CD4-positive, alpha-beta T cell (primary cell): ENCODE results near the gene SLC26A9. TPM values are rescaled to one million over a fixed set of nuclear protein-coding genes. Genes with fewer than 3 reads are reported as not detected.

ENCODE experiments used
- ATAC-seq: fragments of 200-7000 bp; cut with Tn5 transposase; one replicate; pipeline ENCODE4 v1.10.0; 2022; ENCODE audit warnings: mild to moderate bottlenecking; ENCODE audit not compliant: poor library complexity
- CTCF ChIA-PET: fragments of 350-600 bp; sonication (Branson Sonifier 250); formaldehyde crosslinking; loops from one replicate; lab custom pipeline; 2021; ENCODE audit warnings: antibody characterized with exemption, inconsistent platforms; lab: Charles Lee
- POLR2A ChIA-PET: fragments of 350-600 bp; sonication (Branson Sonifier 250); formaldehyde crosslinking; loops from one replicate; lab custom pipeline; 2021; ENCODE audit warnings: antibody characterized with exemption, inconsistent platforms; lab: Charles Lee
- DNase-seq, 14 experiments: peaks; one replicate each; pipeline ENCODE4 v3.0.0-alpha.2; 2013 to 2020; ENCODE audit warnings: mixed read lengths in 2 of 14
- H3K27ac ChIP-seq, 2 donors: one replicate each; pipeline versions ENCODE4 v1.5.1 to v1.7.0; 2013; ENCODE audit warnings: low read length in 2 of 2, low read depth in 1 of 2, mild to moderate bottlenecking in 1 of 2
- H3K27me3 ChIP-seq, 2 experiments: 1 replicate in 1 of 2; 2 replicates in 1 of 2; pipeline versions ENCODE4 v1.6.1 to v1.7.0; 2013; ENCODE audit warnings: low read length in 2 of 2, control low read depth in 1 of 2, mild to moderate bottlenecking in 1 of 2, moderate library complexity in 1 of 2; ENCODE audit not compliant: insufficient read depth in 2 of 2, control insufficient read depth in 1 of 2
- H3K36me3 ChIP-seq: one replicate; pipeline ENCODE4 v1.6.1; 2013; ENCODE audit warnings: low read length, control low read depth; ENCODE audit not compliant: insufficient read depth
- H3K4me1 ChIP-seq: one replicate; pipeline ENCODE4 v1.6.1; 2013; ENCODE audit warnings: low read length, control low read depth; ENCODE audit not compliant: insufficient read depth
- H3K4me3 ChIP-seq: one replicate; pipeline ENCODE4 v1.5.1; 2013; ENCODE audit warnings: mild to moderate bottlenecking, low read length, moderate library complexity
- H3K9me3 ChIP-seq, 2 experiments: 1 replicate in 1 of 2; 2 replicates in 1 of 2; pipeline versions ENCODE4 v1.6.1 to v1.7.0; 2013; ENCODE audit warnings: low read length in 2 of 2, mild to moderate bottlenecking in 2 of 2, control low read depth in 1 of 2, moderate library complexity in 1 of 2; ENCODE audit not compliant: control insufficient read depth in 1 of 2, insufficient read depth in 1 of 2
- H3K27ac Mint-ChIP-seq: one replicate; pipeline ENCODE4 v1.8.0; 2020; ENCODE audit warnings: mixed read lengths
- H3K27me3 Mint-ChIP-seq: one replicate; pipeline ENCODE4 v1.8.0; 2021; ENCODE audit warnings: mixed read lengths
- H3K36me3 Mint-ChIP-seq: one replicate; pipeline ENCODE4 v1.8.0; 2021; ENCODE audit warnings: low read depth, mixed read lengths
- H3K4me1 Mint-ChIP-seq: one replicate; pipeline ENCODE4 v1.8.0; 2021; ENCODE audit warnings: low read depth, mixed read lengths
- H3K4me3 Mint-ChIP-seq: one replicate; pipeline ENCODE4 v1.8.0; 2020; ENCODE audit warnings: mild to moderate bottlenecking, mixed read lengths
- H3K9me3 Mint-ChIP-seq: one replicate; pipeline ENCODE4 v1.8.0; 2020; ENCODE audit warnings: mixed read lengths
- intact Hi-C, 2 experiments: fragments of 100-400 bp; cut with DNase I in 1 of 2; cut with micrococcal nuclease in 1 of 2; formaldehyde crosslinking; loops; one replicate each; pipeline versions ENCODE4 v1.15.1 to v1.9.0; 2023 to 2025; cut with DNase I, micrococcal nuclease
- total RNA-seq, 174 experiments: library from RNA in 2 of 174; stranded (reverse) in 2 of 174; gene quantifications; one replicate each; pipeline ENCODE4 v1.2.3 and lab custom pipeline; 2021 to 2026
- TF ChIP-seq, protein P1 (sequence below): fragments of 200-600 bp; IDR thresholded peaks from one replicate; pipeline ENCODE4 v1.8.0; 2022; ENCODE audit warnings: antibody characterized with exemption, mild to moderate bottlenecking

Gene SLC26A9
- total RNA-seq, 2 experiments from 2014 or later = not detected

DNA sequence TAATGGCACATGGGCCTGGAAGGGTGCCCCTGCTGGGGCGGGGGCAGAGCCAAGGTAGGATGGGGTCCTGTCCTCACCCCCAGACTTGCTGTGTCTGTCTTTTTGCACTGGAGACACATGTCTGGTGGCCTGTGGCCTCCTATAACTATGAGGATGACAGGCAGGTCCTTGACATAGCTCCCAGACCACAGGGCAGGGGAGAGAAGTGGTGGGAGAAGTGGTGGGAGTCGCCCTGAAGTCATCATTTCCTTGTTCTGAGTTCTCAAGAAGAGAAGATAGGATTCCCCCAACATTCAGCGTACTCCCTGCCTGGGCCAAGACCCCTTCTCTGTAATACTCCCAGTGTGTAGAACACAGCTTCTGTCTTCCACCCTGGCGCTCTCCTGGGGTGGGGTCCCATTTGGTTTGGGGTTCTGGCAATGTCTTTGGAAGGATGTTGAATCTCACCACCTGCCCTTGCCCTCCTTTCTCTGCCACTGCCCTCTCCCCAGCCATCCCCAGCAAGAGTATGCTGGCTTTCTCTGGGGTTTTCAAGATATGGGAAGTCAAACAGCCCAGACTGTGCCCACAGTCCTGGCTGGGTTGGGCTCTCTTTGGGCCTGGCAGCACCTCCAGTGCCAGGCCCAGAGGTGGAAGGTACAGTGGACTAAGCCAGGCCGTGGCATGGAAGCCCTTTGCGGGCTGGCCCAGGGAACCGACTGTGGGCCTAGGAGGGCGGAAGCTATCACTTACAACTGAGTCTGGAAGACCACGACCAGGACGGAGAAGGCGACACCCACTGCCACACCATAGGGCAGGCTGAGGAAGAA, 19.4 kb downstream of the SLC26A9 start:
- peaks cover 0 to 4% of the 10 kb centered on the region in 2 experiments for H3K27me3 ChIP-seq
- no peak for ATAC-seq
- Mint-ChIP-seq H3K4me1 (no peaks in the 10 kb centered on the region), H3K27me3 (no peaks in the 10 kb centered on the region), H3K27ac (no peak overlapping the region), H3K9me3 (no peaks in the 10 kb centered on the region), H3K36me3 (no peaks in the 10 kb centered on the region), H3K4me3 (no peak overlapping the region)
- POLR2A ChIA-PET = no interaction called here
- no peak overlapping the region for H3K4me3 ChIP-seq
- no peaks in the 10 kb centered on the region for H3K36me3 ChIP-seq
- TF ChIP-seq, protein P1, sequence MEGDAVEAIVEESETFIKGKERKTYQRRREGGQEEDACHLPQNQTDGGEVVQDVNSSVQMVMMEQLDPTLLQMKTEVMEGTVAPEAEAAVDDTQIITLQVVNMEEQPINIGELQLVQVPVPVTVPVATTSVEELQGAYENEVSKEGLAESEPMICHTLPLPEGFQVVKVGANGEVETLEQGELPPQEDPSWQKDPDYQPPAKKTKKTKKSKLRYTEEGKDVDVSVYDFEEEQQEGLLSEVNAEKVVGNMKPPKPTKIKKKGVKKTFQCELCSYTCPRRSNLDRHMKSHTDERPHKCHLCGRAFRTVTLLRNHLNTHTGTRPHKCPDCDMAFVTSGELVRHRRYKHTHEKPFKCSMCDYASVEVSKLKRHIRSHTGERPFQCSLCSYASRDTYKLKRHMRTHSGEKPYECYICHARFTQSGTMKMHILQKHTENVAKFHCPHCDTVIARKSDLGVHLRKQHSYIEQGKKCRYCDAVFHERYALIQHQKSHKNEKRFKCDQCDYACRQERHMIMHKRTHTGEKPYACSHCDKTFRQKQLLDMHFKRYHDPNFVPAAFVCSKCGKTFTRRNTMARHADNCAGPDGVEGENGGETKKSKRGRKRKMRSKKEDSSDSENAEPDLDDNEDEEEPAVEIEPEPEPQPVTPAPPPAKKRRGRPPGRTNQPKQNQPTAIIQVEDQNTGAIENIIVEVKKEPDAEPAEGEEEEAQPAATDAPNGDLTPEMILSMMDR = no peak
- intact Hi-C loops = no loop called here
- no peaks in the 10 kb centered on the region for H3K4me1 ChIP-seq
- H3K9me3 ChIP-seq = no peaks in the 10 kb centered on the region
- H3K27ac ChIP-seq = no peak overlapping the region
- CTCF ChIA-PET = interaction anchor here (1.1 kb wide), 1 partner anchor 53 kb away, joined by 3 read pairs; no protein-coding TSS in a partner anchor
- no peak for DNase-seq

DNA sequence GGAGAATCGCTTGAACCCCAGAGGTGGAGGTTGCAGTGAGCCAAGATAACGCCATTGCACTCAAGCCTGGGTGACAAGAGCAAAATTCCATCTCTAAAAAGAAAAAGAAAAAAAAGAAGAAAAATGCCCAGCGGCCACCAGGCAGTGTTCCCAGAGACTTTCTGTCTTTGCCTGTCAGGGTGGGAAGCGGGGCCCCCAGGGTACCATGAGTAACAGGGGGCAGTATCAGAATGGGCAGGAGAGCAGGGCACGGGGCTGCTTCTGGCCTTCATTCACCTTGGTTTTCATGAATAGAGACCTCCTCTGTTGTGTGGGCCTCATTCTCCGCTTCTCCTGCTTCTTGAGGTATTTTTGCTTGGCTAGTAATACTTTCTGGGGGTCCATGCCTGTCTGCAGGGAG, 20.4 kb downstream of the SLC26A9 start:
- DNase-seq = no peak
- H3K36me3 Mint-ChIP-seq = no peaks in the 10 kb centered on the region
- Histone ChIP-seq H3K4me3 (no peak overlapping the region), H3K36me3 (no peaks in the 10 kb centered on the region), H3K27me3 (peaks cover 0 to 4% of the 10 kb centered on the region in 2 experiments), H3K4me1 (no peaks in the 10 kb centered on the region), H3K27ac (no peak overlapping the region), H3K9me3 (no peaks in the 10 kb centered on the region)
- H3K9me3 Mint-ChIP-seq = no peaks in the 10 kb centered on the region
- H3K27me3 Mint-ChIP-seq = no peaks in the 10 kb centered on the region
- TF ChIP-seq, protein P1 = no peak
- no peak for ATAC-seq
- intact Hi-C loops = no loop called here
- ChIA-PET CTCF (no interaction called here), POLR2A (no interaction called here)
- H3K27ac Mint-ChIP-seq = no peak overlapping the region
- H3K4me3 Mint-ChIP-seq = no peak overlapping the region
- H3K4me1 Mint-ChIP-seq = no peaks in the 10 kb centered on the region

DNA sequence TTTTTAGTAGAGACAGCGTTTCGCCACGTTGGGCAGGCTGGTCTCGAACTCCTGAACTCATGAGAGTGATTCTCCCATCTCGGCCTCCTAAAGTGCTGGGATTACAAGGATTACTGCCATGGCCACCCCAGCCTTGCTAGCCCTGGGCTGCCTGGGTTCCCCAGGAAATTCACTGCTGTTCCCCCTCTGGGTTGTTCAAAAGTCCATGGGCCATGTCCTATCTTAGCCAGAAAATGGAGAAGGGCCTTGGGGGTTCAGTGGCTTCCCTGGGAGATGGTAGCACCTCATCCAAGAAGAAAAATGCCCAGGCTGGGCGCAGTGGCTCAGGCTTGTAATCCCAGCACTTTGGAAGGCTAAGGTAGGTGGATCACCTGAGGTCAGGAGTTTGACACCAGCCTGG, 20.9 kb downstream of the SLC26A9 start:
- H3K9me3 Mint-ChIP-seq = no peaks in the 10 kb centered on the region
- no peak for ATAC-seq
- H3K36me3 Mint-ChIP-seq = no peaks in the 10 kb centered on the region
- H3K27ac Mint-ChIP-seq = no peak overlapping the region
- Histone ChIP-seq H3K4me1 (no peaks in the 10 kb centered on the region), H3K9me3 (no peaks in the 10 kb centered on the region), H3K27me3 (peaks cover 0 to 4% of the 10 kb centered on the region in 2 experiments), H3K4me3 (no peak overlapping the region), H3K27ac (no peak overlapping the region), H3K36me3 (no peaks in the 10 kb centered on the region)
- TF ChIP-seq, protein P1 = no peak
- H3K4me3 Mint-ChIP-seq = no peak overlapping the region
- H3K27me3 Mint-ChIP-seq = no peaks in the 10 kb centered on the region
- intact Hi-C loops = no loop called here
- no peak for DNase-seq
- ChIA-PET POLR2A (no interaction called here), CTCF (no interaction called here)
- H3K4me1 Mint-ChIP-seq = no peaks in the 10 kb centered on the region
